ENCODE measurements around the gene CELA2A.

DNA sequence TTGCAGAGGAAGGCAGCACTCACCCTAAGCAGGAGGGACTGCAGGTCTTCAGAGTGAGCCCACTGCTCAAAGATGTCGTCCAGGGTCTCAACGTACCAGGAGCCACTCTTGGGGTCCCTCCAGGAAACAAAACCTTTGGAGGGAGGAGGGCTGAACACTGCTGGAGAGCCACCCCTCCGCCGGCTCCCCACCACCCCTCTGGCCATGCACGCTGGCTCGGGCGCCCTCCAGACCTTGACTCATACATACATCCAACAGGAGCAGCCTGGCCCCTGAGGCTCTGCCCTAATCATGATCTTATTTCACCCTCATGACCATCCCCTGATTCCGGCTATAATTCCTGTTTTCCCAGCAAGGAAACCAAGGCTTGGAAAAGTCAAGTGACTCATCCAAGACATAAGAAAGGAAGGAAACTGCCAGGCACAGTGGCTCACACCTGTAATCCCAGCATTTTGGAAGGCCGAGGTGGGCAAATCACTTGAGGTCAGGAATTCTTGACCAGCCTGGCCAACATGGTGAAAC, 37.4 kb downstream of the CELA2A start:
- TF ChIP-seq, protein P1, sequence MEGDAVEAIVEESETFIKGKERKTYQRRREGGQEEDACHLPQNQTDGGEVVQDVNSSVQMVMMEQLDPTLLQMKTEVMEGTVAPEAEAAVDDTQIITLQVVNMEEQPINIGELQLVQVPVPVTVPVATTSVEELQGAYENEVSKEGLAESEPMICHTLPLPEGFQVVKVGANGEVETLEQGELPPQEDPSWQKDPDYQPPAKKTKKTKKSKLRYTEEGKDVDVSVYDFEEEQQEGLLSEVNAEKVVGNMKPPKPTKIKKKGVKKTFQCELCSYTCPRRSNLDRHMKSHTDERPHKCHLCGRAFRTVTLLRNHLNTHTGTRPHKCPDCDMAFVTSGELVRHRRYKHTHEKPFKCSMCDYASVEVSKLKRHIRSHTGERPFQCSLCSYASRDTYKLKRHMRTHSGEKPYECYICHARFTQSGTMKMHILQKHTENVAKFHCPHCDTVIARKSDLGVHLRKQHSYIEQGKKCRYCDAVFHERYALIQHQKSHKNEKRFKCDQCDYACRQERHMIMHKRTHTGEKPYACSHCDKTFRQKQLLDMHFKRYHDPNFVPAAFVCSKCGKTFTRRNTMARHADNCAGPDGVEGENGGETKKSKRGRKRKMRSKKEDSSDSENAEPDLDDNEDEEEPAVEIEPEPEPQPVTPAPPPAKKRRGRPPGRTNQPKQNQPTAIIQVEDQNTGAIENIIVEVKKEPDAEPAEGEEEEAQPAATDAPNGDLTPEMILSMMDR (conservative IDR thresholded peaks at IDR 0.05; ENCODE audit: low read length): no peak
- no peak for TF ChIP-seq EZH2phosphoT487 (IDR thresholded peaks at IDR 0.05; ENCODE audit: borderline replicate concordance, low read depth, low read length)
